Stomach (tissue), 4 donors: ENCODE results near the gene HELZ.
"Not testable (repeated sequence)": the region's sequence is repeated elsewhere in the genome, so short reads cannot be mapped to it uniquely, and the experiment has no call there.

Source experiments
- CTCF ChIP-seq, 7 experiments: fragments of 450-650 bp in 4 of 7; fragments of 200-600 bp in 3 of 7; sonication (generic) in 3 of 7; IDR thresholded peaks; one replicate each; pipeline ENCODE4 v1.5.1; 2016 to 2019; ENCODE audit warnings: antibody characterized with exemption in 7 of 7, control low read depth in 2 of 7, mild to moderate bottlenecking in 1 of 7
- POLR2AphosphoS5 ChIP-seq, 3 donors: sonication (generic); formaldehyde crosslinking; IDR thresholded peaks; one replicate each; pipeline ENCODE4 v1.6.1; 2016; ENCODE audit warnings: antibody characterized with exemption in 3 of 3

DNA sequence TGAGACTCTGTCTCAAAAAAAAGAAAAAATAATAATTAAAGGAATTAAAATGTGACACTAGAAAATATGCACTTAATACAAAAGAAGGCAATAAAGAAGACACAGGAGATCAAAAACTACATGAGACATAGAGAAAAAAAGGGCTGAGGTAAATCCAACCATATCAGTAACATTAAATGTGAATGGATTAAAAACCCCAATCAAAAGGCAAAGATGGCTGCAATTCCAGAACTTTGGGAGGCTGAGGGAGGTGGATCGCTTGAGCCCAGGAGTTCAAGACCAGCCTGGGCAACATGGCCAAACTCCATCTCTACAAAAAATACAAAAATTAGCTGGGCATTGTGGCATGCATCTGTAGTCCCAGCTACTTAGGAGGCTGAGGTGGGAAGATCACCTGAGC lies 103.0 kb downstream of the HELZ start:
- not testable (repeated sequence) for TF ChIP-seq CTCF, POLR2AphosphoS5 (IDR thresholded peaks at IDR 0.05)
